HCT116 (cell line): ENCODE data around the gene ATAD2B.

ENCODE experiments used
- CEBPB ChIP-seq: IDR thresholded peaks from 2 replicates; pipeline ENCODE4 v1.6.1; 2012; ENCODE audit warnings: low read depth
- EGR1 ChIP-seq: IDR thresholded peaks from 2 replicates; pipeline ENCODE4 v1.6.1; 2012; ENCODE audit warnings: low read depth
- ELF1 ChIP-seq: IDR thresholded peaks from 2 replicates; pipeline ENCODE4 v1.6.1; 2012; ENCODE audit warnings: low read depth, borderline replicate concordance
- EZH2phosphoT487 ChIP-seq: fragments of 200-600 bp; IDR thresholded peaks from 2 replicates; pipeline ENCODE4 v1.6.1; 2018; ENCODE audit warnings: antibody characterized with exemption, borderline replicate concordance
- POLR2A ChIP-seq: IDR thresholded peaks from 2 replicates; pipeline ENCODE4 v1.7.0; 2011; ENCODE audit warnings: borderline replicate concordance; ENCODE audit not compliant: insufficient read depth, insufficient read length; ENCODE audit errors: extremely low read depth
- POLR2AphosphoS5 ChIP-seq: IDR thresholded peaks from 2 replicates; pipeline ENCODE4 v1.6.1; 2011; ENCODE audit warnings: mild to moderate bottlenecking, low read depth, low read length, moderate library complexity
- SIN3A ChIP-seq: IDR thresholded peaks from 2 replicates; pipeline ENCODE4 v1.6.1; 2012; ENCODE audit warnings: low read depth
- TCF7L2 ChIP-seq: IDR thresholded peaks from 2 replicates; pipeline ENCODE4 v1.7.0; 2011; ENCODE audit warnings: borderline replicate concordance, inconsistent platforms; ENCODE audit not compliant: insufficient read depth, insufficient read length; ENCODE audit errors: extremely low read depth
- YY1 ChIP-seq: IDR thresholded peaks from 2 replicates; pipeline ENCODE4 v1.6.1; 2011; ENCODE audit warnings: low read length, low read depth, moderate library complexity, mild to moderate bottlenecking; ENCODE audit not compliant: insufficient replicate concordance; ENCODE audit errors: extremely low read depth
- ZFX ChIP-seq: fragments of 450-650 bp; IDR thresholded peaks from 2 replicates; pipeline ENCODE4 v1.6.1; 2017
- TF ChIP-seq, protein P1 (sequence below), 3 experiments: fragments of 200-600 bp in 1 of 3; sonication (generic) in 1 of 3; IDR thresholded peaks in 2 of 3; conservative IDR thresholded peaks in 1 of 3; 2 replicates each; pipeline ENCODE4 v1.5.1; 2012 to 2017; ENCODE audit warnings: low read depth in 2 of 3, low read length in 2 of 3, antibody characterized with exemption in 1 of 3, borderline replicate concordance in 1 of 3, control low read depth in 1 of 3, mild to moderate bottlenecking in 1 of 3, mixed read lengths in 1 of 3, mixed run types in 1 of 3, moderate library complexity in 1 of 3; ENCODE audit not compliant: insufficient read depth in 1 of 3

DNA sequence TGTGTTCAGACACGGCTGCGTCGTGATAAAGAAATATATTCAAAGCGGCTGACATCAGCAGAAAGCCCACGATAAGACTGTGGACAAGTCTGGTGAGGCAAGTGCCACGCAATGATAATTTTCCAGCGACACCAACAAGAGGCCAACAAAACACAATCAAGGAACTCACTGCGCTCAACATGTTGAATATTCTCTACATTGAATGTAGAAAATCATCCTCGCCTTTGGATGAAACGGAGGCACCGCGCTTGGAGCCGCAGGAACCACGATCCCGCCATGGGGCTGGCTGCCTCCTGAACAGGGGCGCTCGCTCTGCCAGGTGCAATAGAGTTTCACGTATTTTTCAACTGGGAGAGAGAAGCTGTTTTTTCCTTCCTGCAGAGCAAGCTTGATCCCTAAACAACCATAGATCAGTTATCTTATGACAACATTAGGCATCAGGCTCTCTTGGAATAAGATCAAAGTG lies 220.3 kb downstream of the ATAD2B start:
- TF ChIP-seq EZH2phosphoT487: no peak
- TF ChIP-seq, protein P1, sequence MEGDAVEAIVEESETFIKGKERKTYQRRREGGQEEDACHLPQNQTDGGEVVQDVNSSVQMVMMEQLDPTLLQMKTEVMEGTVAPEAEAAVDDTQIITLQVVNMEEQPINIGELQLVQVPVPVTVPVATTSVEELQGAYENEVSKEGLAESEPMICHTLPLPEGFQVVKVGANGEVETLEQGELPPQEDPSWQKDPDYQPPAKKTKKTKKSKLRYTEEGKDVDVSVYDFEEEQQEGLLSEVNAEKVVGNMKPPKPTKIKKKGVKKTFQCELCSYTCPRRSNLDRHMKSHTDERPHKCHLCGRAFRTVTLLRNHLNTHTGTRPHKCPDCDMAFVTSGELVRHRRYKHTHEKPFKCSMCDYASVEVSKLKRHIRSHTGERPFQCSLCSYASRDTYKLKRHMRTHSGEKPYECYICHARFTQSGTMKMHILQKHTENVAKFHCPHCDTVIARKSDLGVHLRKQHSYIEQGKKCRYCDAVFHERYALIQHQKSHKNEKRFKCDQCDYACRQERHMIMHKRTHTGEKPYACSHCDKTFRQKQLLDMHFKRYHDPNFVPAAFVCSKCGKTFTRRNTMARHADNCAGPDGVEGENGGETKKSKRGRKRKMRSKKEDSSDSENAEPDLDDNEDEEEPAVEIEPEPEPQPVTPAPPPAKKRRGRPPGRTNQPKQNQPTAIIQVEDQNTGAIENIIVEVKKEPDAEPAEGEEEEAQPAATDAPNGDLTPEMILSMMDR (IDR thresholded peaks at IDR 0.05 in 2 of 3, conservative IDR thresholded peaks at IDR 0.05 in 1 of 3; ENCODE audit: borderline replicate concordance in 1 of 3, insufficient read depth in 1 of 3, low read depth in 2 of 3, low read length in 2 of 3): no peak
- TF ChIP-seq POLR2A: no peak
- TF ChIP-seq POLR2AphosphoS5: no peak
- no peak for TF ChIP-seq CEBPB
- TF ChIP-seq YY1: no peak
- TF ChIP-seq TCF7L2: no peak
- TF ChIP-seq SIN3A: no peak
- no peak for TF ChIP-seq ZFX
- no peak for TF ChIP-seq ELF1
- TF ChIP-seq EGR1: no peak
